ENCODE results near the gene APAF1. TPM values are rescaled to one million over a fixed set of nuclear protein-coding genes. Genes with fewer than 3 reads are reported as not detected.

APAF1 gene
- total and polyA plus RNA-seq, 2 of the 13 experiments (the other 11 are each of a cell fraction or from before 2014, with no cell fraction given), result 6.0 to 13.0 TPM

- TF ChIP-seq ZSCAN5A (CRISPR knock-in tag; IDR thresholded peaks at IDR 0.05; ENCODE audit: borderline replicate concordance) (no peak), LCORL (IDR thresholded peaks at IDR 0.05) (no peak), LCORL (CRISPR knock-in tag; IDR thresholded peaks at IDR 0.05) (no peak), ZNF414 (CRISPR knock-in tag; IDR thresholded peaks at IDR 0.05) (no peak), ZNF205 (CRISPR knock-in tag; IDR thresholded peaks at IDR 0.05) (no peak), ETV5 (CRISPR knock-in tag; IDR thresholded peaks at IDR 0.05; ENCODE audit: borderline replicate concordance) (no peak), ZNF720 (CRISPR knock-in tag; IDR thresholded peaks at IDR 0.05) (no peak), HOXA7 (CRISPR knock-in tag; IDR thresholded peaks at IDR 0.05) (no peak), ASH2L (IDR thresholded peaks at IDR 0.05; ENCODE audit: insufficient read length, low read depth, low read length) (no peak), ZNF337 (CRISPR knock-in tag; IDR thresholded peaks at IDR 0.05; ENCODE audit: borderline replicate concordance, low read depth) (no peak), RORA (CRISPR knock-in tag; IDR thresholded peaks at IDR 0.05) (no peak), MATR3 (CRISPR knock-in tag; IDR thresholded peaks at IDR 0.05) (no peak), JDP2 (CRISPR knock-in tag; IDR thresholded peaks at IDR 0.05; ENCODE audit: borderline replicate concordance) (no peak), REL (CRISPR knock-in tag; conservative IDR thresholded peaks at IDR 0.05) (no peak), ZNF331 (CRISPR knock-in tag; IDR thresholded peaks at IDR 0.05) (no peak), ZNF501 (CRISPR knock-in tag; IDR thresholded peaks at IDR 0.05) (no peak), EHMT2 (IDR thresholded peaks at IDR 0.05; ENCODE audit: borderline replicate concordance, low read depth, low read length) (no peak), ZNF101 (CRISPR knock-in tag; IDR thresholded peaks at IDR 0.05; ENCODE audit: borderline replicate concordance, low read depth) (no peak), YY1 (IDR thresholded peaks at IDR 0.05; ENCODE audit: insufficient read depth, insufficient replicate concordance, low read depth, low read length) (no peak), FOXM1 (CRISPR knock-in tag; IDR thresholded peaks at IDR 0.05) (no peak), ZNF788 (CRISPR knock-in tag; IDR thresholded peaks at IDR 0.05; ENCODE audit: borderline replicate concordance) (peak; percentile 17; the same call in 1 of the 2 replicates), ZFP36L2 (CRISPR knock-in tag; IDR thresholded peaks at IDR 0.05) (no peak), SIX1 (CRISPR knock-in tag; IDR thresholded peaks at IDR 0.05; ENCODE audit: borderline replicate concordance) (no peak), PREB (CRISPR knock-in tag; IDR thresholded peaks at IDR 0.05) (no peak), DMAP1 (CRISPR knock-in tag; IDR thresholded peaks at IDR 0.05) (no peak), KMT2A (CRISPR knock-in tag; IDR thresholded peaks at IDR 0.05) (no peak), GABPA (IDR thresholded peaks at IDR 0.05; ENCODE audit: low read depth, low read length) (no peak), GABPA (CRISPR knock-in tag; IDR thresholded peaks at IDR 0.05; ENCODE audit: low read depth) (no peak), ZNF296 (CRISPR knock-in tag; conservative IDR thresholded peaks at IDR 0.05) (peak; percentile 61; the same call in 1 of the 2 replicates), CSRNP1 (CRISPR knock-in tag; IDR thresholded peaks at IDR 0.05) (no peak), U2AF2 (IDR thresholded peaks at IDR 0.05; ENCODE audit: low read depth, low read length) (no peak)
Measured at GRCh38 chr12:98644433-98644711, 718 bp upstream of the APAF1 start (continued).
